Panc1 (cell line): ENCODE measurements around the gene XPNPEP3.

Experiments
- POLR2AphosphoS5 ChIP-seq: IDR thresholded peaks from 2 replicates; pipeline ENCODE4 v1.6.1; 2012; ENCODE audit warnings: mild to moderate bottlenecking, low read depth, low read length, moderate library complexity
- TCF7L2 ChIP-seq: IDR thresholded peaks from 2 replicates; pipeline ENCODE4 v1.6.1; 2011; ENCODE audit warnings: mild to moderate bottlenecking, low read depth, low read length, inconsistent platforms
- TF ChIP-seq, protein P1 (sequence below): fragments of 450-650 bp; IDR thresholded peaks from 2 replicates; pipeline ENCODE4 v1.5.1; 2017; ENCODE audit warnings: mild to moderate bottlenecking
- TF ChIP-seq, protein P2 (sequence below), 2 experiments: IDR thresholded peaks; 2 replicates each; pipeline ENCODE4 v1.6.1; 2011 to 2012; ENCODE audit warnings: low read depth in 2 of 2, control low read depth in 1 of 2, low read length in 1 of 2, mild to moderate bottlenecking in 1 of 2, moderate library complexity in 1 of 2; ENCODE audit not compliant: insufficient read depth in 1 of 2

DNA sequence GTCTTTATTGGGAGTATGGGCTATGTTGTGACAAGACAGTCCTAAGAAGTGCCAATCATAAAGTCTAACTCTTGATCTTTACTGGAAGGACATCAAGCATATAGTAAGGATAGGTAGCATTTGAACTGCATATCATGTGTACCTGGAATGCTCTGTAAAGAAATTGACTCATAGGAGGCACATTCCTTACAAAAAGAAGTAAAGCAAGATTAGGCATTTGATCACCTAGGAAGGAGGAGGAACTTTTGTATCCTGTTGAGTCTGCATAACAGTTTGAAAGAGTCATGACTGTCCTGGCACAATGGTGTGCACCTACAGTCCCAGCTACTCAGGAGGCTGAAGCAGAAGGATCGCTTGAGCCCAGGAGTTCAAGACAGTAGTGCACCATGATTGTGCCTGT, 47.2 kb downstream of the XPNPEP3 start:
- TF ChIP-seq, protein P1, sequence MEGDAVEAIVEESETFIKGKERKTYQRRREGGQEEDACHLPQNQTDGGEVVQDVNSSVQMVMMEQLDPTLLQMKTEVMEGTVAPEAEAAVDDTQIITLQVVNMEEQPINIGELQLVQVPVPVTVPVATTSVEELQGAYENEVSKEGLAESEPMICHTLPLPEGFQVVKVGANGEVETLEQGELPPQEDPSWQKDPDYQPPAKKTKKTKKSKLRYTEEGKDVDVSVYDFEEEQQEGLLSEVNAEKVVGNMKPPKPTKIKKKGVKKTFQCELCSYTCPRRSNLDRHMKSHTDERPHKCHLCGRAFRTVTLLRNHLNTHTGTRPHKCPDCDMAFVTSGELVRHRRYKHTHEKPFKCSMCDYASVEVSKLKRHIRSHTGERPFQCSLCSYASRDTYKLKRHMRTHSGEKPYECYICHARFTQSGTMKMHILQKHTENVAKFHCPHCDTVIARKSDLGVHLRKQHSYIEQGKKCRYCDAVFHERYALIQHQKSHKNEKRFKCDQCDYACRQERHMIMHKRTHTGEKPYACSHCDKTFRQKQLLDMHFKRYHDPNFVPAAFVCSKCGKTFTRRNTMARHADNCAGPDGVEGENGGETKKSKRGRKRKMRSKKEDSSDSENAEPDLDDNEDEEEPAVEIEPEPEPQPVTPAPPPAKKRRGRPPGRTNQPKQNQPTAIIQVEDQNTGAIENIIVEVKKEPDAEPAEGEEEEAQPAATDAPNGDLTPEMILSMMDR = no peak
- TF ChIP-seq, protein P2, sequence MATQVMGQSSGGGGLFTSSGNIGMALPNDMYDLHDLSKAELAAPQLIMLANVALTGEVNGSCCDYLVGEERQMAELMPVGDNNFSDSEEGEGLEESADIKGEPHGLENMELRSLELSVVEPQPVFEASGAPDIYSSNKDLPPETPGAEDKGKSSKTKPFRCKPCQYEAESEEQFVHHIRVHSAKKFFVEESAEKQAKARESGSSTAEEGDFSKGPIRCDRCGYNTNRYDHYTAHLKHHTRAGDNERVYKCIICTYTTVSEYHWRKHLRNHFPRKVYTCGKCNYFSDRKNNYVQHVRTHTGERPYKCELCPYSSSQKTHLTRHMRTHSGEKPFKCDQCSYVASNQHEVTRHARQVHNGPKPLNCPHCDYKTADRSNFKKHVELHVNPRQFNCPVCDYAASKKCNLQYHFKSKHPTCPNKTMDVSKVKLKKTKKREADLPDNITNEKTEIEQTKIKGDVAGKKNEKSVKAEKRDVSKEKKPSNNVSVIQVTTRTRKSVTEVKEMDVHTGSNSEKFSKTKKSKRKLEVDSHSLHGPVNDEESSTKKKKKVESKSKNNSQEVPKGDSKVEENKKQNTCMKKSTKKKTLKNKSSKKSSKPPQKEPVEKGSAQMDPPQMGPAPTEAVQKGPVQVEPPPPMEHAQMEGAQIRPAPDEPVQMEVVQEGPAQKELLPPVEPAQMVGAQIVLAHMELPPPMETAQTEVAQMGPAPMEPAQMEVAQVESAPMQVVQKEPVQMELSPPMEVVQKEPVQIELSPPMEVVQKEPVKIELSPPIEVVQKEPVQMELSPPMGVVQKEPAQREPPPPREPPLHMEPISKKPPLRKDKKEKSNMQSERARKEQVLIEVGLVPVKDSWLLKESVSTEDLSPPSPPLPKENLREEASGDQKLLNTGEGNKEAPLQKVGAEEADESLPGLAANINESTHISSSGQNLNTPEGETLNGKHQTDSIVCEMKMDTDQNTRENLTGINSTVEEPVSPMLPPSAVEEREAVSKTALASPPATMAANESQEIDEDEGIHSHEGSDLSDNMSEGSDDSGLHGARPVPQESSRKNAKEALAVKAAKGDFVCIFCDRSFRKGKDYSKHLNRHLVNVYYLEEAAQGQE (IDR thresholded peaks at IDR 0.05; ENCODE audit: insufficient read depth in 1 of 2, low read depth in 2 of 2, low read length in 1 of 2) = no peak
- TF ChIP-seq TCF7L2 (no peak), POLR2AphosphoS5 (no peak)
